GM12864 (cell line): ENCODE data around the gene VAV3.

ENCODE experiments used
- DNase-seq: peaks from one replicate; pipeline ENCODE4 v3.0.0-alpha.2; 2011; ENCODE audit warnings: low read depth
- H3K4me3 ChIP-seq: 2 replicates; pipeline ENCODE4 v1.5.1; 2011; ENCODE audit warnings: mild to moderate bottlenecking, low read depth, low read length, control low read depth
- TF ChIP-seq, protein P1 (sequence below): IDR thresholded peaks from 2 replicates; pipeline ENCODE4 v1.5.1; 2011; ENCODE audit warnings: low read depth, mild to moderate bottlenecking, moderate library complexity, low read length, control low read depth, inconsistent platforms; ENCODE audit errors: missing control alignments

The VAV3 gene

DNA sequence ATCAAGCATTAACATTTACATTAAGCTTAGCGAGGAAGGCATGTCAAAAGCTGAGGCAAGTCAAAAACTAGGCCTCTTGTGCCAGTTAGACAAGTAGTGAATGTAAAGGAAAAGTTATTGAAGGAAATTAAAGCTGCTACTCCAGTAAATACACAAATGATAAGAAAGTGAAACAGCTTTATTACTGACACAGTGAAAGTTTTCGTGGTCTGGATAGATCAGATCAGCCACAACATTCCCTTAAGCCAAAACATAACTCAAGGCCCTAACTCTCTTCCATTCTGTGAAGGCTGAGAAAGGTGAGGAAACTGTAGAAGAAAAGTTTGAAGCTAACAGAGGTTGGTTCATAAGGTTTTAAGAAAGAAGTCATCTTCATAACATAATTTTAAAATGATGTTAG, 131.9 kb downstream of the VAV3 start:
- DNase-seq, result no peak
- TF ChIP-seq, protein P1, sequence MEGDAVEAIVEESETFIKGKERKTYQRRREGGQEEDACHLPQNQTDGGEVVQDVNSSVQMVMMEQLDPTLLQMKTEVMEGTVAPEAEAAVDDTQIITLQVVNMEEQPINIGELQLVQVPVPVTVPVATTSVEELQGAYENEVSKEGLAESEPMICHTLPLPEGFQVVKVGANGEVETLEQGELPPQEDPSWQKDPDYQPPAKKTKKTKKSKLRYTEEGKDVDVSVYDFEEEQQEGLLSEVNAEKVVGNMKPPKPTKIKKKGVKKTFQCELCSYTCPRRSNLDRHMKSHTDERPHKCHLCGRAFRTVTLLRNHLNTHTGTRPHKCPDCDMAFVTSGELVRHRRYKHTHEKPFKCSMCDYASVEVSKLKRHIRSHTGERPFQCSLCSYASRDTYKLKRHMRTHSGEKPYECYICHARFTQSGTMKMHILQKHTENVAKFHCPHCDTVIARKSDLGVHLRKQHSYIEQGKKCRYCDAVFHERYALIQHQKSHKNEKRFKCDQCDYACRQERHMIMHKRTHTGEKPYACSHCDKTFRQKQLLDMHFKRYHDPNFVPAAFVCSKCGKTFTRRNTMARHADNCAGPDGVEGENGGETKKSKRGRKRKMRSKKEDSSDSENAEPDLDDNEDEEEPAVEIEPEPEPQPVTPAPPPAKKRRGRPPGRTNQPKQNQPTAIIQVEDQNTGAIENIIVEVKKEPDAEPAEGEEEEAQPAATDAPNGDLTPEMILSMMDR, result no peak
- H3K4me3 ChIP-seq, result no peak overlapping the region

DNA sequence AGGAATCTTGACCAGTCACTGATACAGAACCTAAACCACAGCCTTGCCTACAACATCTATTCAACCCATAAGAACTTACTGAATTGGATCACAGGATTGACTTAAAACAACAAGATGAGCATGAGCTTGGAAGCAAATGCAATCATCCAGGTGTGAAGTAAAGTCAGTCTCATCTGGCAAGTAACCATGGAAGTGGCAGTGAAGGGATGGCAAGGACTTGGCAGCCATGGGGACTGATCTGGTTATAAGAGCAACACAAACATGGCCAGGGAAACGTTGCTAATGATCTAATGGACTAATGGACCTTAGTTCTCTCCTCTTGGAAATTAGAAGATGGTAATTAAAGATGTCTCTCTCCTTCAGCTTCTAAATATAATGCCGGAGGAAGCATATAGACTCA, 133.1 kb downstream of the VAV3 start:
- no peak overlapping the region for H3K4me3 ChIP-seq
- DNase-seq, result no peak
- TF ChIP-seq, protein P1, result no peak

DNA sequence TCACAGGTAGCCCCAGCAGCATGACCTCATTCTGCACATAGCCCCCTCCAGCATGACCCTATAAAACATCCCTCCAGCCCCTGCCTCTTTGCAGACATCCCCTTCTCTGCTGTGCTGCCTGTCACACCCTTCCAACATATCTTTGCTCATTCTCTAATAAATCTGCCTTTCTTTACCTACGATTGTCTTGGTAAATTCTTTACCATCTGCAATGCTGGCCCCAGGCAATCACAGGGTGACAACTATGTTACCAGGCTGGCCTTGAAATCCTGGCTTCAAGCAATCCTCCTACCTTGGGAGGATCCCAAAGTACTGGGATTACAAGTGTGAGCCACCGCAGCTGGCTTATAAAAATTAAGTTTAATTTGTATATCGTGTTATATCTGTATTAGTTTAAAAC, 134.5 kb downstream of the VAV3 start:
- TF ChIP-seq, protein P1, result no peak
- DNase-seq, result no peak
- H3K4me3 ChIP-seq, result no peak overlapping the region

DNA sequence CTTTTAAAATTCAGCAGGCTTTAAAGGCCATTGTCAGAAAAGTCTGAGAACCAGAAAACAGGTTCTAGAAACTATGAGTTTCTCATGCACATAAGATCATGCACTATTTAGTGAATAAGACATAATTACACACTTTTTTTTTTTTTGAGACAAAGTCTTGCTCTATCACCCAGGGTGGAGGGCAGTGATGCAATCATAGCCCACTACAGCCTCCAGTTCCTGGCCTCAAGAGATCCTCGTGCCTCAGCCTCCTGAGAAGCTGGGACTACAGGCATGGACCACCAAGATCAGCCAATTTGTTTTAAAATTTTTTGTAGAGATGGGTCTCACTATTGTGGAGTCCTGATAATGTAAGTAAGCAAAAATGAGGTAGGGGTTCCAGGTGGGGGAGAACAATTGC, 134.9 kb downstream of the VAV3 start:
- H3K4me3 ChIP-seq, result no peak overlapping the region
- TF ChIP-seq, protein P1, result no peak

DNA sequence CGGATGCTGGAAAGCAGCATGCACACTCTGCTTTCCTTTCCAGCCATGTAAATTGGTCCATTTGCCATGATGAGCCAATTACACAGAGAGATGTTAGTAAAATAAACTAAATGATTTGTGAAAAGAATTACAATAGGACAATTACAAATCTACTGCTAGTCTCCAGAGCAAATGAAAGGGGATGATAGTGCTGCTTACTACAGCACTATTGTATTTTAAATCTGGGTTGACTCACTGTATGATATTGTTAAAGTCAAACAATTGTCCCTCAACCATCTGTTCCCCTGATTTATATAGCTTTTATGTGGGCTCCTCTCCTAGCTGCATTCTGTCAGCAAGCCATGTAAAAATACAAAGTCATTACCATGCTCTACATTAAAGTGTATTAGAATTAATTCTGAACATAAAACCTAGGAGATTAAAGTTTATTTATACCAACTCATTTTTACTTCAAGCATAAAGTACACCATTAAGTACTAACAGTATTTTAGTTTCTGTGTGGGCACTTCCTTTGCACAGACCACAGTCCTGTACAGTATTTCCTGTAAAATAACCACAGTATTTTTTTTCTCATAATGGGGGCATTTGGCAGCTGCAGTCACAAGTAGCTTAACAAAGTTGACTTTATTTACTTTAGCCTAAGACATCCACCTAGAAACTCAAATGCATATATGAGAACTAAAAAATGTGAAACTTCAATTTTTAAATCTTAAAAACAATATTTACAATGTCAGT, 135.8 kb downstream of the VAV3 start:
- DNase-seq, result no peak
- no peak overlapping the region for H3K4me3 ChIP-seq
- TF ChIP-seq, protein P1, result no peak

More for the DNA sequence above, 134.9 kb downstream of the VAV3 start:
- DNase-seq, result no peak

DNA sequence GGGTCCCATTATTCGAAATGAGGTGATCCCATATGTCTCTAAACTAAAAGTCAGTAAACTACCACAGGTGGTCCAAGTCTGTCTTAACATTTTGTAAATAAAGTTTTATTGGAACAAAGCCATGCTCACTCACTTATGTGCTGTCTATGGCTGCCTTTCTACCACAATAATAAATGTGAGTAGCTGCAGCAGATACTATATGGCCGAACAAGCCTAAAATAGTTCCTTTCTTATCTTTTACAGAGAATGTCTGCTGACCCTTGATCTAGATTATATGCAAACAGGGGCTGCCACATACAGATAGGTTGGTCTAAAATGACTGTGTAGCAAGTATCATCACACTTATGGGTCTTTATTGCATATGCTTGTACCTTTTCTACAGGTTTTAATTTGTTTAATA, 140.0 kb downstream of the VAV3 start:
- H3K4me3 ChIP-seq, result no peak overlapping the region
- TF ChIP-seq, protein P1, result no peak
- no peak for DNase-seq

DNA sequence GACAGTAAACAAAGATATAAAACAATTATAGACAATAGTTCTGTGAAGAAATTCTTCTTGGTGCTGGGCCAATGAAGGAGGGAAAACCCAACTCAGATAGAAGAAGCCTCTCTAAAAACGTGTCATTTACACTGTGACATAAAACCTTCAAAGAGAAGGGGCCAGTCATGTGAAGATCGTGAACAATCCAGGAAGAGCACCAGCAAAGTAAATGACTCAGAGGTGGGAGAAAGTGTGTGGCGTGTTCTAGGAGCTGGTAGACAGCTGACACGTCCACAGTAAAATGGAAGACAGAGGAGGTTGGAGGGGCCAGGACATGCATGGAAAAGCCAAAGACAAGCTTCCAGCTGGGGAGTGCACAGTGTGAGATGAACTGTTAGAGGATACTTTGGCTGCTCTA, 143.6 kb downstream of the VAV3 start:
- DNase-seq, result no peak
- no peak overlapping the region for H3K4me3 ChIP-seq
- TF ChIP-seq, protein P1, result no peak
